GM18511 (cell line): ENCODE measurements around the gene TBX1.

Source experiments
- ATAC-seq: cut with Tn5 transposase; IDR thresholded peaks from one replicate; pipeline ENCODE4 v1.9.1; 2021; ENCODE audit warnings: mild to moderate bottlenecking, moderate library complexity; ENCODE audit not compliant: unreplicated experiment

The TBX1 gene

GRCh38 chr22:19737846-19738663 is 22.5 kb upstream of the TBX1 start:
- ATAC-seq = no peak

GRCh38 chr22:19738664-19739447 is 21.7 kb upstream of the TBX1 start:
- no peak for ATAC-seq

GRCh38 chr22:19739448-19739895 is 21.1 kb upstream of the TBX1 start:
- ATAC-seq = no peak

- no peak for ATAC-seq
Observed at GRCh38 chr22:19739911-19740449, 20.6 kb upstream of the TBX1 start.

GRCh38 chr22:19740586-19740985 is 20.0 kb upstream of the TBX1 start:
- ATAC-seq = no peak

- ATAC-seq = no peak
Observed at GRCh38 chr22:19741053-19741452, 19.5 kb upstream of the TBX1 start.

- no peak for ATAC-seq
Observed at GRCh38 chr22:19742160-19743066, 18.2 kb upstream of the TBX1 start.

- ATAC-seq = no peak
Observed at GRCh38 chr22:19743081-19743480, 17.5 kb upstream of the TBX1 start.

- no peak for ATAC-seq
Observed at GRCh38 chr22:19743651-19744050, 16.9 kb upstream of the TBX1 start.

GRCh38 chr22:19744350-19745006 is 16.1 kb upstream of the TBX1 start:
- ATAC-seq = no peak

GRCh38 chr22:19745155-19746101 is 15.2 kb upstream of the TBX1 start:
- ATAC-seq = no peak

- ATAC-seq = no peak
Observed at GRCh38 chr22:19746726-19747125, 13.9 kb upstream of the TBX1 start.

- ATAC-seq = no peak
Observed at GRCh38 chr22:19747551-19747950, 13.0 kb upstream of the TBX1 start.

- ATAC-seq = no peak
Observed at GRCh38 chr22:19748139-19748538, 12.4 kb upstream of the TBX1 start.

- ATAC-seq = no peak
Observed at GRCh38 chr22:19748991-19749664, 11.4 kb upstream of the TBX1 start.

- no peak for ATAC-seq
Observed at GRCh38 chr22:19749876-19750275, 10.7 kb upstream of the TBX1 start.

- no peak for ATAC-seq
Observed at GRCh38 chr22:19750507-19751490, 9.8 kb upstream of the TBX1 start.
